Measurements from ENCODE around the gene PRR7.

The PRR7 gene

GRCh38 chr5:177455661-177456590 lies 9.3 kb downstream of the PRR7 start:
- TF ChIP-seq USF1 (IDR thresholded peaks at IDR 0.05) (0 out of 2 replicates have a peak, but pooled peaks have one; percentile 5), REST (IDR thresholded peaks at IDR 0.05; ENCODE audit: low read depth) (no peak), EGR1 (IDR thresholded peaks at IDR 0.05) (peak; percentile 85), TEAD4 (IDR thresholded peaks at IDR 0.05) (peak; percentile 29; the same call in 1 of the 2 replicates), RAD21 (IDR thresholded peaks at IDR 0.05; ENCODE audit: low read depth) (peak; percentile 61)

GRCh38 chr5:177456591-177456964 lies 10.0 kb downstream of the PRR7 start:
- TF ChIP-seq CEBPB (IDR thresholded peaks at IDR 0.05) (no peak), REST (IDR thresholded peaks at IDR 0.05; ENCODE audit: low read depth) (no peak)

- TF ChIP-seq REST (IDR thresholded peaks at IDR 0.05; ENCODE audit: low read depth) (no peak), EGR1 (IDR thresholded peaks at IDR 0.05) (no peak), TEAD4 (IDR thresholded peaks at IDR 0.05) (no peak), CREB1 (IDR thresholded peaks at IDR 0.05; ENCODE audit: low read depth) (no peak), NFIC (IDR thresholded peaks at IDR 0.05) (0 out of 2 replicates have a peak, but pooled peaks have one; percentile 31), MAX (IDR thresholded peaks at IDR 0.05) (no peak), EP300 (IDR thresholded peaks at IDR 0.05; ENCODE audit: borderline replicate concordance) (no peak), TAF1 (IDR thresholded peaks at IDR 0.05; ENCODE audit: low read depth) (no peak), ZBTB7A (IDR thresholded peaks at IDR 0.05; ENCODE audit: low read depth) (no peak), USF1 (IDR thresholded peaks at IDR 0.05) (no peak), FOXM1 (IDR thresholded peaks at IDR 0.05; ENCODE audit: borderline replicate concordance, low read depth) (no peak), TCF12 (IDR thresholded peaks at IDR 0.05; ENCODE audit: low read depth) (no peak), RAD21 (IDR thresholded peaks at IDR 0.05; ENCODE audit: low read depth) (no peak), CEBPB (IDR thresholded peaks at IDR 0.05) (peak; percentile 21; the same call in 1 of the 2 replicates)
These were observed 10.6 kb downstream of the PRR7 start for GRCh38 chr5:177456976-177457851.

- TF ChIP-seq TCF12 (IDR thresholded peaks at IDR 0.05; ENCODE audit: low read depth) (no peak), REST (IDR thresholded peaks at IDR 0.05; ENCODE audit: low read depth) (no peak), MAX (IDR thresholded peaks at IDR 0.05) (no peak), ZBTB7A (IDR thresholded peaks at IDR 0.05; ENCODE audit: low read depth) (no peak), EP300 (IDR thresholded peaks at IDR 0.05; ENCODE audit: borderline replicate concordance) (no peak), EGR1 (IDR thresholded peaks at IDR 0.05) (no peak), TAF1 (IDR thresholded peaks at IDR 0.05; ENCODE audit: low read depth) (no peak), TEAD4 (IDR thresholded peaks at IDR 0.05) (no peak), NFIC (IDR thresholded peaks at IDR 0.05) (no peak), FOXM1 (IDR thresholded peaks at IDR 0.05; ENCODE audit: borderline replicate concordance, low read depth) (no peak), YY1 (IDR thresholded peaks at IDR 0.05; ENCODE audit: low read depth) (no peak), USF1 (IDR thresholded peaks at IDR 0.05) (no peak), CEBPB (IDR thresholded peaks at IDR 0.05) (no peak), RAD21 (IDR thresholded peaks at IDR 0.05; ENCODE audit: low read depth) (no peak), CREB1 (IDR thresholded peaks at IDR 0.05; ENCODE audit: low read depth) (no peak)
These were observed 11.5 kb downstream of the PRR7 start for GRCh38 chr5:177457852-177458681.

Measured in Ishikawa (cell line).